HG03066 (cell line): ENCODE results near the gene RUNX2.

Experiments used
- ATAC-seq: cut with Tn5 transposase; IDR thresholded peaks from one replicate; pipeline ENCODE4 v1.9.1; 2021; ENCODE audit warnings: low read depth; ENCODE audit not compliant: unreplicated experiment

RUNX2 gene

DNA sequence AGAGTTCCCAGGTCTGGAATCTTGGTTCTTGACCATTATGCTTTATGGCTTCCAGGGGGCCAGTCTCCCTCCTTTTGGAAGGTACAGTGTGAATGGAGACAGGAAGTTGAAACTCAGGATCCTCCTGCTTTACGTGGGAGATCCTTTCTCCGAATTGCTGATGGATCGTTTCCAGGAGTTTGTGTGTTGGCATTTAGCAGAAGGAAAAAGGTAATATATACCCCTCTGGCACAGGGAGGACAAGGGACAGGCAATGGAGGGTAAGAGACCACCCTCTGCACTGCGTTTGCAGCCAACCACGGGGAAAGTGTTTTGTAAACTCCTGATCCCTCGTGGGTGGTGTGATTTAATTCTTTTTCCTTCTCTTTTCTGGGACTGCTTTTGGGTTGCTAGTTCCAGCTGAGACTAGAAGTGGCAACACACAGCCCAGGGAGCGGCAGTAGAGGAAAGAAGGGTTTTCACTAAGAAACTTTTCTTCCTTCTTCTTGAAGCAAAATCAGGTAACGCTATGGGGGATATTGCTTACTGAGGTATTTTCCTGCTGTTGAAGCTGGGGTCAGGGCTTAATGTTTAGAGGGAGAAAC, 307.2 kb downstream of the RUNX2 start:
- no peak for ATAC-seq

DNA sequence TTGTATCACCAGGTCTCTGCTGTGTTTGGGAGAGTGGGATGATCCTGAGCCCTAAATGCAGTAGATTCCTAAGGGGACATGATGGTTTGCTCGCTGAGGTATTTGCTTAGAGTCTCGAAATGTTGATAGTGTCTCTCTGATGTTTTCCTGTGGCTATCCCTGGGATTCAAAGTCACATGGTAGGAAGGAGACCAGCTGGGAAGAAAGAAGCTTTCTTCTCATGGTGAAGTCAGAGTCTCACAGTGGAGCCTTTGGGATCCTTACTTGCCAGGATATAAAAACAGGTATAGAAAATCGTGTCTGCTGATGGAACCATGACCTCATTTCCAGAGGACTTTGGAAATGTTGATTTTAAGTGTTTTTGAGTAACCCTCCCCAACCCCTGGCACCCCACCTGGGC, 308.9 kb downstream of the RUNX2 start:
- no peak for ATAC-seq

DNA sequence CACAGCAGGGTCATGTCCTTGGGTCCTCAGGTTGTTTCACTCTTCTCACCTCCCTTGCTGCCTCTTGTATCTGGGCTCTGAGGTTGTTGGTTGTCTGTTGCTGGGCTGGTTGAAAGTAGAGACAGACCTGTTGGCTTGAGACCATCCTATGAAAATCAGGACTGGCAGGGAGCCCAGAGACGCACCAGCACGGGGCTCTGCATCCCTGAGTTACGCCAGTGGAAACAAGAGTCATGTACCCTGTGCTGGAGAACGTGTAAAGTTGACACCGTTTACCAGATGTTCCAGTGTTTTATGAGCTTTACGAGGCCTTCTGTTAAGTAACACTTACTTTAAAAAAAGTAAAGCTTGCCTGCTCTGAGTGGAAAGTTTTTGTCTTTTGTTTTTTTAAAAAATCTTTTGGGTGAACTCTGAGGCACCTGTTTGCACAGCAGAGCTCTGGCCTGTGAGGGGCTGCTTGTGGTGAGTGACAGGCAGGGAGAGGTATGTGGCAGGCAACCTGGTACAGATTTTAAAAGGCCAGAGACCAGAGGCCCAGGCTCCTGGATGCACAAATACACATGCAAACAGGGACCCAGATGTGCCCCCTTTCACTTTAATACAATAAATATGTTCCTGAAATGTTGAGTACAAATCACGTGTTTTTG, 309.6 kb downstream of the RUNX2 start:
- ATAC-seq = no peak

DNA sequence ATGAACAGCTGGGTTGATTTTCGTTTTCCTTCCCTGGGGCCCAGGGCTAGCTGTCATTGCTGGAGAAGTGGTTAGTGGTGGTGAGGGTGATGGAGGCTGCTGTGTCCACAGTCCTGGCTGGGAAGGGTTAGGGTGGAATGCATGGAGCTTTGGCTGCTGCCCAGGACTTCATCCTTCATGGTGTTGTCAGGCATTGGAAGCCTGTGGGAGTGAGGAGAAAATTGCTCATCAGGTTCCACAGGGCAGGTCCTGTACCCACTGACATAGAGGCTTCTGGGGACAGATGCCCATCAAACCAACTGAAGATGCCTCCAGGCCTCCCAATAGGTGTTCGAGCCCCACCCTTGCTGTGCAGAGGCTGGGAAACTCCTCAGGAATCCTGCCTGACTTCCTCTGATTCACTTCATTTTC, 312.0 kb downstream of the RUNX2 start:
- no peak for ATAC-seq

DNA sequence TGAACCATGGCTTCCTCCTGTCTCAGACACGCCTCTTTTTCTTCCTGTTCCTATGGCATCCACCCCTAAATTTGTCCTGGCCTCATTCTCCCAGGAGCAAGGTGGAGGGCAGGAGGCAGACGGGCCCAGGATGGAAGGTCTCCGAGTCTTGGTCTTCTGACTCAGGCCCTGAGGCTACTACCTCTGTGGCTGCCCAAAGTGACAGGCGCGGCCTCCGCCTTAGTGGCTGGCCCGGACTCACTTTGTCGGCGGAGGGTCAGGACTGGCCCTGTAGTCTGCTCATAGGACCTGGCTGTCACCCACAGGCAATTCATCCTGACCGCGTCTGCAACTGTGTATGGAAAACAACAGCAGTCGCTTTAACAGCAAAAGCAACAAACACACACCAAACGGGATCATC, 312.7 kb downstream of the RUNX2 start:
- ATAC-seq = no peak

DNA sequence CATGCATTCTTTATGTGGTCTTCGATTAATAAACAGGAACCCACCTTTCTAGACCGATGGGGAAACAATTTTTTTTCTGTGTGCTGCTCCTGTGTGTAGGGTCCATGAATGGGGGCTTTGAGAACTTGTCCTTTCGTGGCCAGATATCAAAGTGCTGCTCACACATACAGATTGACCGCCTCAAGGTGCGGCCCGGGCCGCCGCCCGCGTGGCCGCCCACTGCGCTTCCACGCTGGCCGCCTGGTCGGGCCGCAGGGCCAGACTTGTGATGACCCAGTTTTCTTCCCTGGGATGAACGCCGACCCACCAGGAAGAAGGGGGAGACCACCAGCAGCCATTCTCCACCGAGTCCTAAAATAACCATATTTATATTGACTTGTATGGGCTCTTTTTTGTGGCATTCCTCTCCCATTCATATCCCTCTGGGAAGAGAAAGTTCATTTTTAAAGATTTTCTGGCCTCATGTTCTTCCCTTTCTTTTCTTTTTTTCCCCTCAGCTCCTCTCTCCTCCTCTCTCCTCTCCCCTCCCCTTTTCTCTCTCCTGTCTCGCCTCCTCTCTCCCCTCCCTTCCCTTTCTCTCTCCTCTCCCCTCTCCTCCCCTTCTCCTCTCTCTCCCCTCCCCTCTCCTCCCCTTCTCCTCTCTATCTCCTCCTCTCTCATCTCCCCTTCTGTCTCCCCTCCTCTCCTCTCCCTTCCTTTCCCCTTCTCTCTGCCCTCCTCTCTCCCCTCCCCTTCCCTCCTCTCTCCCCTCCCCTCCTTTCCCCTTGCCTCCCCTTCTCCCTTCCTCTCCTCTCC, 314.4 kb downstream of the RUNX2 start:
- no peak for ATAC-seq

DNA sequence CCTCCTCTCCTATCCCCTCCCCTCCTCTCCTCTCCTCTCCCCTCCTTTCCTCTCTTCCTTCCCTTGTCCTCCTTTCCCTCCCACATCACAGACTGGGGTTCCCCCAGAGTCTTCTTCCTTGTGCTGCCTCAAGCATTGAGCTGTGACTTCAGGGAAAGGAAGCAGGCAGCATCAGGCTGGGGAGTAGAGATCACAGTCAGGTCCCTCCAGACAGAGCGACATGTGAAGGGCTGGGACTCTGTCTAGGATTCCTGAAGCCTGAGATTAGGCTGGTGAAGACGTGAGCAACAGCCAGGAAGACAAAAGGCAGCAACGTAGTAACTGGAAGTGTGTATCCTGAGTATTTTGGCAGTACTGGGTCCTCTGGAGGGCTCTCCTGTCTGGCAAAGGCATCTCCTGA, 315.0 kb downstream of the RUNX2 start:
- no peak for ATAC-seq

DNA sequence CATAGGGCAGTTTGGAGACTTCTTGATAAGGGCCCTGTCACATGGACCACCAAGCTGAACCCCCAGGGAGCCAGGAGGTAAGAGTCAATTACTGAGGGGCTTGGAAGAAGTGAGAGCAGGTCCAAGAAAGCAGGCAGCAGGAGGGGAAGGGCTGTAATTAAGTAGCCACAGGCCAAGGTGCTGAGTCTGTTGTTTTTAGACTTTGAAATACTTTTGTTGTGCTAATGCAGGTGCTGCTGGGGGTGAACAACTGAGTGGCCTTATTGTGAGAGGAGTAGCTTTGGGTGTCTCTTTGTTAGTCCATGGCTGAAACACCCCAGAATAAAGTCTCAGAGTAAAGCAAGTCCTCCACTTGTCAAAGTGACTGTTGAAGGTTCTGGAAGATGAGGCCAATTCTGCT, 316.6 kb downstream of the RUNX2 start:
- ATAC-seq = no peak

DNA sequence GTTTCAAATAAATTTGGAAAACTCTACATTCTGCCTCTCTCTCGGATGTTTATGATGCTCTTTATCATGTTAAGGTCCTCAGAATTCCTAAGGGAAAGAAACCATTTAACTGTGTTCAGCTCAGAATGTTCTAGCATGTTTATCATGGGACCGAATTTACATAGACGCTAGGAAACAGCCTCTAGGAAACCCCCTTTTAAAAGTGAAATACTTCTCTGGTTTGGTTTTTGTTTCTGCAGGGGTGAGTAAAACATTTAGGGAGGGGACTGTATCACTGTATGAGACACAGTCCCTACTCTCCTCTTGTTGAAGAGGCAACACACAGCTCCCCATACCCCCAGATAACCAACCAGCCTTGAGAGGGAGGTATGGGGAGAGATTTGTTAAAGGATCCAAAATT, 317.2 kb downstream of the RUNX2 start:
- no peak for ATAC-seq

DNA sequence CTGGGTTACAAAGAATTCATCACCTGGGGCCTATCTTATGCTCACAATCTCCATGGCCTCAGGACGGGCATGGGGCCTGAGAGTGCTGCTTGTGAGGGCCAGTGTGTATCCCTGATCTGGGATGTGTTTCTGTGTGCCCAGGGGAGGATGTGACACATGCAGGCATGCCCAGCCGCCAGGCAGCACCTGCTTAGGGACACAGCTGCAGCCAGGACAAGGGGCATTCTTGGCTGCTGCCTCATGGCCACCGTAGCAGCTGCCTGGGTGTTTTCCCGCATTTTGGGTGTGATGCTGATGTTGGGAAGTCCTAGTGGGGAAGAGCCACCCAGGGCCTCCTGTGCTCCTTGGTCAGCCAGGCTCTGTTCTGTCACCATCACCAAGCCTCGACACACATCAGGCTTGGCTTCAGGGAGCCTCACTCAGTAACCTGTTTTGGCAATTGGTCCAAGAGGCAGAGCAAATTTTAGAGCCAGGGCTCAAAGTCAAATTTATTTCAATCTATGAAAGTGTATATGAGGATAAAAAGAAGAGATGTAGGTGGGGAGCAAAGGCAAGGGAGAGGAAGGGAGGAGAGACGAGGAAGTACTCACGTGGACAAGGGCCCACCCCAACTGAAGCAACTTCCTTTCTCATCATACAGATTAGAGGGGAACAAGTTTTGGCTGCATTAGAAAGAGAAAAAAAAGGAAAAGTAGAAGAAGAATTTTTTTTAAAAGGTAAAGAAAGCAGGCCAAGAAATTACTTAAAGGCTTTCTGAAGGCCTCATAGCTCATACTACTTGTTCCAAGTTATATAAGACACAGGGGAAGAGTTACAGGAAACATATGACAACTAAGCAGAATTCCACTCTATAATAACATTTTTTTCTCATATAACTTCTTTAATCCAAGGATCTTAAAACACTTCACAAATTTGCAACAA, 319.5 kb downstream of the RUNX2 start:
- no peak for ATAC-seq

DNA sequence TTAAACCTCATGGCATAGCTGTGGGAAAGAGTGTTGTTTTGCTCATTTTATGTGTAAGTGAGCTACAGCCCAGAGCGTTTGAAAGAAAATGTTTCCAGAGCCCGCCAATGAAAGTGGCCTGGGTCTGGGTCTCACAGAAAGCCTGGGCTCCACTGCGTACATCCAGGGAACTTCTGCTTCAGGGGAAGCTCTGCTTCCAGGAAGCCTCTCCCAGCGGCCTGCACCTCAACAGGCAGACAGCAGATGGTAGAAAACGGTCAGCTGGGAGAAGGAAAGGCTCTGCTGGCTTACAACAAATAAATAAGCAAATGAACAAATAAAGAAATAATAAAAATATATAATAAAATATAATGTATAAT, 320.1 kb downstream of the RUNX2 start:
- no peak for ATAC-seq

DNA sequence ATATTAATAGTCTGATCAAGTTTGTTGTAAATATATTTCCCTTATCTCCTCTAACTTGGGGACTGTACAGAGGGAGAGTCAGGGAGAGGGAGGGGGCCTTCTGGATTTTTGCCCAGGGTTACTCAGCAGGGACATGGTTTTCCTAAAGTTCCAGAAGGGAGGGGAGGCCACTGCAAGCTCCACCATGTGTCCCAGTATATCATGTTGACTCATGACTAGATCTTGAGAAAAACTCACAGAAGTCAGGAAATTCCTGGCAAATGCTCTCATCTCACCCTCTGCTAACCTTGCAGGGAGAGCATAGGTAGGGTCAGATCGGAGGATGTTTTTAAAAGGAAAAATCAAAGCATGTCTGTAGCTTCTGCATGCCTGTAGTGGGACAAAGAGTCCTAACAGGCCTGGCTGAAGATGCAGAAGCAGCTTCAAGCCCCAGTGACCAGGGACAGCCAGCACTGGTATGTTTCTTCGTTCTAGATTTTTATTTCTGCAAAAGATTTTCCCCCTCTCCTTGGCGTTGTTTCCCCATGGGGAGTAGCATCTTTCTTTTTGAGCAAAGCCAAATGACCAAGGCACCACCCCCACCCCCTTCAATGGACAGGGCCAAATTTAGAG, 322.5 kb downstream of the RUNX2 start:
- ATAC-seq = no peak

DNA sequence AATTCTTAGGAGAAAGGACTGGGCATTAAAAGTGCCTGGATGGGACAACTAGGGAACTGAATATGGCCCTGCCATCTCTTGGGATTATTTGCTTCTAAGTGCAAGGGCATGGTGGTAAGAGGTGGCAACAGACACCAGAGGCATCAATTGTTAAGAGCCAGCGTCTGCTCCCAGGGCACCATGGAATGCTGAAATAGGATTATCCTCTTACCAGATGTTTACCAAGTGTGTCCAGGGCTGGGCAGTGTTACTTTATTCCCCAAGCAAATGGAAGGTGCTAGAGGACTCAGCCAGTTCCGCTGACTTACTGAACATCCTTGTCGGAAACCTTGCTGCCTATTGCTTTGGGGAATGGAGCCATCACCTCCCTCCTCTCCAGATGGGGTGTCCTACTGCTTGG, 323.2 kb downstream of the RUNX2 start:
- ATAC-seq = no peak

DNA sequence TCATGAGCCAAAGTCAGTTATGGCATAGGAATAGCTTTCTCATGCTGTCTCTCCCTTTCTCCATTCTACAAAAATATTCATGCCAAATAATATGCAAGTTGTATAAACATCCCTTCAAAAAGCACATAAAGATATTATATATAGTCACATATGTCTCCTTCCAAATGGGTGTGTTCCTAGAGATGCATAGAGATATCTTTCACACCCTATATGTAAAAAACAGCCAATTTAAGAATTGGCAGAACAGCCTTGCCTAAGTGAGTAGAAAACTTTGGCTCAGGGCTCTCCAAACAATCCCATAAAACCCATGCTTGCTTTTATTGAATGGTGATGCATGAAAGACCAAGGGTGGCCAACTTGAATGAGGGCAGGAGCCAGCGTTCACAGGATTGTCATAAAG, 324.3 kb downstream of the RUNX2 start:
- ATAC-seq = no peak

DNA sequence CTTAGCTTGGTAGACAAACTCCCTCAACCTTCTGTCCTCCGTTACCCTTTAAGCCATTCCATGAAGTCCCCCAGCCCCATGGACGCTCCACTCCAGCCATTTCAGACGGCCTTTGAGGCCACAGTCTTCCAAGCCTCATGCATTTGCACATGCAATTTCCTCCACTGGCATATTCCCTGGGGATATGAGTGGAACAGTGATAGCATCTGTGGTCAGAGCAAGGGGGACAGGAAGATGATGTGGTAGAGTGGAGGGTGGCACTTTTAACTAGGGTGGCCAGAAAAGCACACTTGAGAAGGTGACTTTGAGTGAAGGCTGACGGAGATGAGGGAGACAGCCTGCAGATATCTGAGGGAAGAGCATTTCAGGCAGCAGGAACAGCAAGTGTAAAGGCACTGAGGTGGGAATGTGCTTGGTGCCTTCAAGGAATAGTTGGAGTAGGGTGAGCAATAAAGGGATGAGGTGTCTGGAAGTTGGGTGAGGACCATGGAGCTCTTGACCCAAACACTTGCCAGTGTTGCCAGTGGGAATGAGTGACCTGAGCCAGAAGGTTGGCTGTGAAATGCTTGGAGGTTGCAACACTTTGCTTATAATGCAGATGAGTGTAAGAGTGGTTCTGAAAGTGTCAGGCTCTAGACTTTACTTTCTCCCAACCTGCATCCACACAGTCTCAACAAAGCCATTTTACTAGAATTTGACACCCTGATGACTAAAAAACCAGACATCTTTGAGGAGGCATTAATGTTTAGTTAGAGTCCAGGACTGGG, 325.2 kb downstream of the RUNX2 start:
- ATAC-seq = no peak

DNA sequence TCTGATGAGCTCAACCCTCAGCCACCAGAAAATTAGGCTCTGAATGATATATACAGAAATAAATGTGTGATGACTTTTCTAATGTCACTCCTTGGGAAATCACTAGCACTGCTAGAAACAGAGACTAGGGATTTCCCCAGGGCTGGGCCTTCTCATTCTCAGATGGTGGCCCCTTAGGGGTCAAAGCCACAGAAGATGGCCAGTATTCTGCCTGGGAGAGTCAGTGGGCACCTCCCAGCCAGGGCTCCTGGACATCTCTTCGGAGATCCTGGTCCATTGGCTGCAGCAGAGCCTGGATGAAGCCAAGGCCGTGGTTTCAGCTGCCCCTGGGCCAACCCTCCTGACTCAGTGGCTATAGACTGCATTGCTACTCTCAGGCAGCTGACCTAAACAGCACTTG, 326.5 kb downstream of the RUNX2 start:
- ATAC-seq = no peak

DNA sequence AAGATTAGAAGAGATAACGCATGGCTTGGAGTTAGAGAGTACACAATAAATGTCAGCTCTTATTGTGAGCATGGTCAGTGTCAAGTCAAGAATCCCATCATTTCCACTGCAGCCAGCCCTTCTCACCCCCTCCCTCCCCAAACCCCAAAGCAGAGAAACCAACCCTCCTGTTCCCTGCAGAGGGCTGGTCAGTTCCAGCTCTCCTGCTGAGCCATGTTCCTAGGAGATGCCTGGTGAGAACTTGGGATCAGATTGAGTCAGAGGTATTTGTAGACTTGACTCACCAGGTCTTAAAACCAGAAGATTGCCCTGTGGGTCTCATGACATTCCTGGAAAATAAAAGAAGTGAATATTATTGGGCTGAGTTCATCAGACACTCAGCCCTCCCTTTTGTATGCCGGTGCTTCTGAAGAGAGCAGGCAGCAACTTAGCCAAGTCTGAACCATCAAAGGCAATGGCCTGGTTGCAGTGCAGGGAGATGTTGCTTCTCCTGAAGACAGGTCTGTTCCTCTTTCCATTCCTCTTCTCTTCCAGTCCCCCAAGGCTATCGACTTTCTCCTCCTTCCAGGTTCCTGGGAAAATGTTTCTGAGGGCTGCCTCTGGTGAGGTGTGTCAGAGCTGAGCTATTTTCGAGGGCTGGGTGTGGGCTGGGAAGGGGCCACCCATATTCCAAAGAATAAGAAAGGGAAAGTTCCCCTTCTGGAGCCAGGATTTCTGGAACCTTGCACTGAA, 327.8 kb downstream of the RUNX2 start:
- no peak for ATAC-seq

DNA sequence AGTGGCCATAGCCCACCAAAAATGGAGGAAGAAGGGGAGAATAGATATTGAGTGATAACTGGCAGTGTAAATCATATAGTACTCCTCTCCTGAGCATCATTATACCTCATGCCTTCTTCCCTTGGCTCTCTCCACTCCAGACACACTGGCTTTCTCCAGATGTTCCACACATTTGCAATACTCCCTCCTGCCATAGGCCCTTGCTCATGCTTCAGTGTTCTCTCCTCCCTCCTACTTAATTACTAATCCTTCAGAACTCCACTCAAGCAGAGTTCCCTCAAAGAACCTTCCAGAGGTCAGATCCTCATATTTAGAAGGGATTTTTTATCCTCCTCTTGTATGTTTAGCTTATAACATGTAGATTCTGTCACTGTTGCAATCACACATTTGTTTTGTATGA, 329.1 kb downstream of the RUNX2 start:
- no peak for ATAC-seq

DNA sequence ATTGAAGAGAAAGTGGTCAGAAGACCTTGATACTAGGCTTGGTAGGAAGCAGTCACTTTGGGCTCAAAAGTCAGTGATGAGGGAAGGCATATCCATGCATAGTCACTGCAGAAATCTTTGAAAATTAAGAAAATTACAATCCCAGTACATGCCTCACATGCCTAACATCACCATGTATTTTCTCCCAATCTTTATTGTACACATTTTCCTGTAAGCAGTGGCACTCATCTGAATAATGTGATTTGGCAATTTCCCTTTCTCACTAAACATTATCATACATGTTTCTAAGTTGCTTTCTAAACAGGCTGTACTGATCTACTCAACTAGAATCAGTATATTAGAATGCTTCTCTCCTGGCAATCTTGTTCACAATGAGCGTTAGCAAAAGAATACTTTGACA, 330.3 kb downstream of the RUNX2 start:
- no peak for ATAC-seq
